CD8-positive, alpha-beta memory T cell (primary cell): ENCODE results near the gene CCDC85B. TPM values are rescaled to one million over a fixed set of nuclear protein-coding genes. Genes with fewer than 3 reads are reported as not detected.

ENCODE experiments used
- CTCF ChIA-PET: fragments of 350-600 bp; sonication (Branson Sonifier 250); formaldehyde crosslinking; loops from one replicate; lab custom pipeline; 2021; ENCODE audit warnings: antibody characterized with exemption; lab: Charles Lee
- POLR2A ChIA-PET: fragments of 350-600 bp; sonication (Branson Sonifier 250); formaldehyde crosslinking; loops from one replicate; lab custom pipeline; 2021; ENCODE audit warnings: antibody characterized with exemption; lab: Charles Lee
- DNase-seq, 5 donors: peaks; one replicate each; pipeline versions ENCODE4 v3.0.0 to v3.0.0-alpha.2; 2020 to 2022; ENCODE audit warnings: mixed read lengths in 1 of 5
- H3K27ac ChIP-seq: one replicate; pipeline ENCODE4 v1.7.0; 2013; ENCODE audit warnings: low read depth, mild to moderate bottlenecking, low read length, moderate library complexity
- H3K27me3 ChIP-seq: 2 replicates; pipeline ENCODE4 v1.7.0; 2013; ENCODE audit warnings: low read length, mild to moderate bottlenecking; ENCODE audit not compliant: insufficient read depth, poor library complexity, severe bottlenecking
- H3K36me3 ChIP-seq: 2 replicates; pipeline ENCODE4 v1.7.0; 2013; ENCODE audit warnings: mild to moderate bottlenecking, low read length, moderate library complexity; ENCODE audit not compliant: insufficient read depth
- H3K4me1 ChIP-seq: 2 replicates; pipeline ENCODE4 v1.7.0; 2013; ENCODE audit warnings: mild to moderate bottlenecking, low read length, moderate library complexity; ENCODE audit not compliant: insufficient read depth
- H3K4me3 ChIP-seq: 2 replicates; pipeline ENCODE4 v1.7.0; 2013; ENCODE audit warnings: mild to moderate bottlenecking, low read length
- H3K9me3 ChIP-seq: 2 replicates; pipeline ENCODE4 v1.7.0; 2013; ENCODE audit warnings: mild to moderate bottlenecking, low read length
- H3K27ac Mint-ChIP-seq, 8 donors: one replicate each; pipeline ENCODE4 v1.8.0; 2020 to 2021; ENCODE audit warnings: mixed read lengths in 8 of 8, mild to moderate bottlenecking in 6 of 8, inconsistent platforms in 3 of 8, moderate library complexity in 3 of 8
- H3K27me3 Mint-ChIP-seq, 2 donors: one replicate each; pipeline ENCODE4 v1.8.0; 2020 to 2021; ENCODE audit warnings: mixed read lengths in 2 of 2, mild to moderate bottlenecking in 1 of 2, moderate library complexity in 1 of 2
- H3K36me3 Mint-ChIP-seq, 3 donors: one replicate each; pipeline ENCODE4 v1.8.0; 2020 to 2021; ENCODE audit warnings: mixed read lengths in 3 of 3, inconsistent platforms in 1 of 3, mild to moderate bottlenecking in 1 of 3
- H3K4me1 Mint-ChIP-seq, 3 donors: one replicate each; pipeline ENCODE4 v1.8.0; 2020 to 2021; ENCODE audit warnings: mixed read lengths in 3 of 3, inconsistent platforms in 1 of 3, mild to moderate bottlenecking in 1 of 3
- H3K4me3 Mint-ChIP-seq, 7 donors: one replicate each; pipeline ENCODE4 v1.8.0; 2020 to 2021; ENCODE audit warnings: mixed read lengths in 7 of 7, mild to moderate bottlenecking in 6 of 7, moderate library complexity in 4 of 7, inconsistent platforms in 2 of 7
- H3K9me3 Mint-ChIP-seq, 5 donors: one replicate each; pipeline ENCODE4 v1.8.0; 2020 to 2022; ENCODE audit warnings: mixed read lengths in 5 of 5, mild to moderate bottlenecking in 3 of 5, moderate library complexity in 2 of 5, inconsistent platforms in 1 of 5
- polyA plus RNA-seq: library from polyadenylated mRNA; unstranded; fragments of 300-500 nt; fragmentation: Illumina TruSeq; gene quantifications from one replicate; pipeline ENCODE4 v1.2.3, GENCODE V29; 2021
- total RNA-seq, 2 experiments: library from RNA; stranded (reverse); gene quantifications; one replicate each; pipeline ENCODE4 v1.2.3, GENCODE V29; 2021

The CCDC85B gene
- total and polyA plus RNA-seq, 3 experiments from 2014 or later = 81.3 to 94.4 (median 86.7) TPM

GRCh38 chr11:65858681-65859087, 31.8 kb upstream of the CCDC85B start:
- Histone ChIP-seq H3K36me3 (peaks cover 47% of the 10 kb centered on the region), H3K4me3 (peak overlapping the region; percentile 94), H3K27me3 (no peaks in the 10 kb centered on the region), H3K27ac (peak overlapping the region; percentile 93), H3K4me1 (peaks cover 57% of the 10 kb centered on the region), H3K9me3 (no peaks in the 10 kb centered on the region)
- ChIA-PET CTCF (interaction anchor here (0.8 to 24.5 kb wide), 11 partner anchors 9 to 362 kb away, joined by 3 to 560 read pairs (median 4); partner anchors contain the start of genes BANF1, CCDC85B, CTSW and EFEMP2), POLR2A (interaction anchor here (0.7 to 5.4 kb wide), 16 partner anchors 11 to 818 kb away, joined by 3 to 140 read pairs (median 5); partner anchors contain the start of genes BANF1, CCDC85B, CD248 and EIF1AD)
- Mint-ChIP-seq H3K4me1 (peaks cover 51 to 68% (median 60%) of the 10 kb centered on the region in 3 donors), H3K36me3 (peaks cover 13 to 65% (median 19%) of the 10 kb centered on the region in 3 donors), H3K9me3 (no peaks in the 10 kb centered on the region), H3K4me3 (peak overlapping the region; percentile 90 to 96 (median 93)), H3K27ac (peak overlapping the region; percentile 88 to 98 (median 98)), H3K27me3 (no peaks in the 10 kb centered on the region)
- no peak for DNase-seq

DNA sequence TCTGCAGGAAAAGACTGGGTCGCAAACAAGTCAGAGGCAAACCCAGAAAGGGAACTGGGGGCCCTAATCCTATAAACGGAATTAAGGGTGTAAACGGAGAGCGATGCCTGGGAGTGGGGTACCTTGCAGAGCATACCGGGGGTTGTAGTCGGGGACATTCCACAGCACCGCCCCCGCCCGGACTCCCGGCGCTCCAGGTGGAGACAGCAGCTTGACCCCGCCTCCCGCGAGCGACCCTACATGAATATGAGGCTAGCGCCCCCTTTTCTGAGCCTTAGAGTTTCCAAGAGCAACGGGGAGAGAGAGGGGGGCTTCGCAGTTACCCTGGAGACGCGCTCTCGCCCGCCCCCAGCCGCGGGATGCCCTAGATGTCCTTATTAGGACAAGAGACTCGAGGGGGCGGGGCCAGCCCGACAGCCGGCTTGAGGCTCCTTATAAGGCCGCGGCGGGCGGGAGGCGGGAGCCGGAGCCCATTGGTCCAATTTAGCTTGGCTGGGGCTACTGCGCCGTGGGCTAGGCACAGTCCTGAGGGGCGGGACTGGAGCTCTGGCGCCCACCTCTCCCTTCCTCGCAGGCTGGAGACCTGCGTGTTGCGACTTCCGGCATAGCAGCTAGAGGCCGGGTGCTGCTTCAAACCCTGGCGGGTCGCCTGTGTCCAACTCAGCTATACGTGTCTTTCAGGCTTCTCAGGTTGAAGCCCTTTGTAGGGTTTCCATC, 31.2 kb upstream of the CCDC85B start:
- Mint-ChIP-seq H3K27ac (peak overlapping the region; percentile 88 to 98 (median 98)), H3K4me1 (peaks cover 47 to 63% (median 56%) of the 10 kb centered on the region in 3 donors), H3K9me3 (no peaks in the 10 kb centered on the region), H3K36me3 (peaks cover 11 to 65% (median 14%) of the 10 kb centered on the region in 3 donors), H3K27me3 (no peaks in the 10 kb centered on the region), H3K4me3 (peak overlapping the region; percentile 90 to 96 (median 93))
- Histone ChIP-seq H3K4me3 (peak overlapping the region; percentile 94), H3K4me1 (peaks cover 52% of the 10 kb centered on the region), H3K9me3 (no peaks in the 10 kb centered on the region), H3K27me3 (no peaks in the 10 kb centered on the region), H3K36me3 (peaks cover 47% of the 10 kb centered on the region), H3K27ac (peak overlapping the region; percentile 93)
- DNase-seq = peak; percentile 94 to 99 (median 97)
- ChIA-PET CTCF (interaction anchor here (0.6 to 24.5 kb wide), 31 partner anchors 9 to 724 kb away, joined by 3 to 560 read pairs (median 5); partner anchors contain the start of genes AP5B1, BANF1, CCDC85B and CTSW), POLR2A (interaction anchor here (0.6 to 5.4 kb wide), 25 partner anchors 9 to 1080 kb away, joined by 3 to 140 read pairs (median 4); partner anchors contain the start of genes BANF1, CCDC85B, CD248 and EIF1AD)

GRCh38 chr11:65859812-65860277, 30.6 kb upstream of the CCDC85B start:
- peaks cover 46% of the 10 kb centered on the region for H3K4me1 ChIP-seq
- Mint-ChIP-seq H3K4me1 (peaks cover 41 to 57% (median 50%) of the 10 kb centered on the region in 3 donors), H3K36me3 (peaks cover 5 to 65% (median 12%) of the 10 kb centered on the region in 3 donors), H3K27ac (peak overlapping the region; percentile 88 to 98 (median 98)), H3K9me3 (no peaks in the 10 kb centered on the region), H3K27me3 (no peaks in the 10 kb centered on the region), H3K4me3 (peak overlapping the region; percentile 90 to 96 (median 93))
- H3K27ac ChIP-seq = peak overlapping the region; percentile 93
- H3K9me3 ChIP-seq = no peaks in the 10 kb centered on the region
- CTCF ChIA-PET = interaction anchor here (0.6 to 24.5 kb wide), 31 partner anchors 9 to 724 kb away, joined by 3 to 560 read pairs (median 5); partner anchors contain the start of genes AP5B1, BANF1, CCDC85B and CTSW
- no peaks in the 10 kb centered on the region for H3K27me3 ChIP-seq
- peak overlapping the region; percentile 94 for H3K4me3 ChIP-seq
- POLR2A ChIA-PET = interaction anchor here (0.6 to 5.4 kb wide), 27 partner anchors 8 to 1081 kb away, joined by 3 to 140 read pairs (median 4); partner anchors contain the start of genes BANF1, CCDC85B, CD248 and EIF1AD
- H3K36me3 ChIP-seq = peaks cover 47% of the 10 kb centered on the region
- peak in 1 of 5 donors; percentile 61 for DNase-seq

- no peaks in the 10 kb centered on the region for H3K9me3 Mint-ChIP-seq
- POLR2A ChIA-PET = interaction anchor here (0.6 to 5.4 kb wide), 23 partner anchors 9 to 1081 kb away, joined by 3 to 140 read pairs (median 4); partner anchors contain the start of genes BANF1, CCDC85B, EIF1AD and FIBP
- H3K27ac Mint-ChIP-seq = peak within 1 kb of the TSS; percentile 92 to 98 (median 98)
Measured at GRCh38 chr11:65860278-65861164, 30.0 kb upstream of the CCDC85B start, which contains the start of gene MUS81. MUS81 (plus strand) TSS chr11:65860433; CDS start chr11:65860754, 321 bp downstream.

DNA sequence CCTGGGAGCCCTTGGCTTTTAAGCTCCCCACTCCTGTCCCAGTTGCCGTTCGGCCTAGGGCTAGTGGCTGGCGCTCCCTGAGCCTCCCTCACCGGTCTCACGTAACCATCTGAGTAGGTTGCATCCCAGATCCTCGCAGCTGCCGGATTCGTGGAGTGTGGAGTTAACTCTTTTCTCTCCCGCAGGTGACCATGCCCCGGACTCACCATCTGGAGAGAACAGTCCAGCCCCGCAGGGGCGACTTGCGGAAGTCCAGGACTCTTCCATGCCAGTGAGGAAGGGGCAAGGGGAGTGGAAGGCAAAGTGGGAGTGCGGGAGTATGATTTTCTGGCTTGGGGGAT, 29.3 kb upstream of the CCDC85B start:
- no peaks in the 10 kb centered on the region for H3K9me3 Mint-ChIP-seq
- CTCF ChIA-PET = interaction anchor here (0.8 to 24.5 kb wide), 9 partner anchors 10 to 155 kb away, joined by 3 to 560 read pairs (median 8); partner anchors contain the start of genes BANF1, CCDC85B, CTSW and EFEMP2
- no peaks in the 10 kb centered on the region for H3K27me3 ChIP-seq

More at GRCh38 chr11:65860278-65861164, 30.0 kb upstream of the CCDC85B start, which contains the start of gene MUS81:
- peak within 1 kb of the TSS; percentile 90 to 96 (median 93) for H3K4me3 Mint-ChIP-seq
- peak; percentile 91 to 96 (median 94) for DNase-seq
- H3K4me3 ChIP-seq = peak within 1 kb of the TSS; percentile 94
- H3K27me3 Mint-ChIP-seq = no peaks in the 10 kb centered on the region
- H3K27ac ChIP-seq = peak within 1 kb of the TSS; percentile 93
- CTCF ChIA-PET = interaction anchor here (0.6 to 24.5 kb wide), 34 partner anchors 10 to 725 kb away, joined by 3 to 560 read pairs (median 4); partner anchors contain the start of genes AP5B1, BANF1, CCDC85B and CTSW
- peaks cover 47% of the 10 kb centered on the region for H3K36me3 ChIP-seq
- peaks cover 37 to 50% (median 46%) of the 10 kb centered on the region in 3 donors for H3K4me1 Mint-ChIP-seq
- H3K36me3 Mint-ChIP-seq = peaks cover 7 to 66% (median 12%) of the 10 kb centered on the region in 3 donors
- H3K9me3 ChIP-seq = no peaks in the 10 kb centered on the region
- peaks cover 39% of the 10 kb centered on the region for H3K4me1 ChIP-seq
- no peaks in the 10 kb centered on the region for H3K27me3 ChIP-seq

DNA sequence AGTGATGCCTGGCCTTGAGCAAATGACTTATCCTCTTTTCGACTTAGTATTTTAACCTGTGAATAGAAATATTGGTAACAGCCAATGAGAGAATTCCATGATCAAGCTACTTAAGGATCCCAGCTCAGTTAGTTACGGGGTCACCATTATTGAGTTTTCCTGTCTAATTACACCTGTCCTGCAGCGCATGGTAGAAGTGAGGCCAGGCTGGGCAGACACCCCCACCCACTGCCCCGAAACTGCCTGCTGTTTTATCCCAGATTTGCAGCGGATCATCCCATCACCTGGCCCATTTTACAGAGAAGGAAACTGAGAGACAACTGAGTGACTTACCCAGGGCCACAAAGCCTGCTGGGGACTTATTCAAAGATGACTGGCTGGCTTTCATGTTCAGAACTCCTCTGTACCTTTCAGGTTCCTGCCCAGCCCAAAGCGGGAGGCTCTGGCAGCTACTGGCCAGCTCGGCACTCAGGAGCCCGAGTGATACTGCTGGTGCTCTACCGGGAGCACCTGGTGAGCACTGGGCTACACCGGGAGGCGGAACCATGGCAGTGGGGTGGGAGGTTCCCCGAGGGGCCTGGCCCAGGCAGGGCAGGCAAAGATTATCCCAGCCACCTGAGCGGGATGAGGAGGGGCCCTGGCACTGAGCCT, 28.8 kb upstream of the CCDC85B start:
- Histone ChIP-seq H3K27me3 (no peaks in the 10 kb centered on the region), H3K27ac (peak overlapping the region; percentile 93), H3K9me3 (no peaks in the 10 kb centered on the region), H3K4me1 (peaks cover 28% of the 10 kb centered on the region), H3K4me3 (peak overlapping the region; percentile 94), H3K36me3 (peaks cover 37% of the 10 kb centered on the region)
- ChIA-PET POLR2A (interaction anchor here (0.6 to 5.4 kb wide), 7 partner anchors 8 to 816 kb away, joined by 3 to 140 read pairs (median 8); partner anchors contain the start of genes CCDC85B, FIBP and RBM4B), CTCF (interaction anchor here (0.8 to 24.5 kb wide), 8 partner anchors 10 to 155 kb away, joined by 3 to 560 read pairs (median 10); partner anchors contain the start of genes BANF1, CCDC85B, CTSW and EFEMP2)
- Mint-ChIP-seq H3K27ac (peak overlapping the region in 6 of 8 donors; percentile 57 to 98 (median 86)), H3K36me3 (peaks cover 7 to 64% (median 9%) of the 10 kb centered on the region in 3 donors), H3K4me3 (peak overlapping the region; percentile 86 to 96 (median 93)), H3K27me3 (no peaks in the 10 kb centered on the region), H3K9me3 (no peaks in the 10 kb centered on the region), H3K4me1 (peaks cover 25 to 39% (median 35%) of the 10 kb centered on the region in 3 donors)
- peak in 1 of 5 donors; percentile 41 for DNase-seq

More for the DNA sequence above, 29.3 kb upstream of the CCDC85B start:
- no peak for DNase-seq
- POLR2A ChIA-PET = interaction anchor here (0.6 to 5.4 kb wide), 9 partner anchors 9 to 817 kb away, joined by 3 to 140 read pairs (median 4); partner anchors contain the start of genes CCDC85B, FIBP and RBM4B
- H3K36me3 ChIP-seq = peaks cover 41% of the 10 kb centered on the region
- H3K27ac Mint-ChIP-seq = peak overlapping the region; percentile 57 to 98 (median 86)
- peaks cover 31 to 44% (median 40%) of the 10 kb centered on the region in 3 donors for H3K4me1 Mint-ChIP-seq
- H3K27me3 Mint-ChIP-seq = no peaks in the 10 kb centered on the region
- H3K9me3 ChIP-seq = no peaks in the 10 kb centered on the region
- H3K27ac ChIP-seq = peak overlapping the region; percentile 93
- H3K4me3 ChIP-seq = peak overlapping the region; percentile 94
- H3K4me1 ChIP-seq = peaks cover 33% of the 10 kb centered on the region
- H3K4me3 Mint-ChIP-seq = peak overlapping the region; percentile 86 to 96 (median 93)
- H3K36me3 Mint-ChIP-seq = peaks cover 7 to 66% (median 12%) of the 10 kb centered on the region in 3 donors
